ENCODE measurements around the gene MTHFD1L.

MTHFD1L gene

DNA sequence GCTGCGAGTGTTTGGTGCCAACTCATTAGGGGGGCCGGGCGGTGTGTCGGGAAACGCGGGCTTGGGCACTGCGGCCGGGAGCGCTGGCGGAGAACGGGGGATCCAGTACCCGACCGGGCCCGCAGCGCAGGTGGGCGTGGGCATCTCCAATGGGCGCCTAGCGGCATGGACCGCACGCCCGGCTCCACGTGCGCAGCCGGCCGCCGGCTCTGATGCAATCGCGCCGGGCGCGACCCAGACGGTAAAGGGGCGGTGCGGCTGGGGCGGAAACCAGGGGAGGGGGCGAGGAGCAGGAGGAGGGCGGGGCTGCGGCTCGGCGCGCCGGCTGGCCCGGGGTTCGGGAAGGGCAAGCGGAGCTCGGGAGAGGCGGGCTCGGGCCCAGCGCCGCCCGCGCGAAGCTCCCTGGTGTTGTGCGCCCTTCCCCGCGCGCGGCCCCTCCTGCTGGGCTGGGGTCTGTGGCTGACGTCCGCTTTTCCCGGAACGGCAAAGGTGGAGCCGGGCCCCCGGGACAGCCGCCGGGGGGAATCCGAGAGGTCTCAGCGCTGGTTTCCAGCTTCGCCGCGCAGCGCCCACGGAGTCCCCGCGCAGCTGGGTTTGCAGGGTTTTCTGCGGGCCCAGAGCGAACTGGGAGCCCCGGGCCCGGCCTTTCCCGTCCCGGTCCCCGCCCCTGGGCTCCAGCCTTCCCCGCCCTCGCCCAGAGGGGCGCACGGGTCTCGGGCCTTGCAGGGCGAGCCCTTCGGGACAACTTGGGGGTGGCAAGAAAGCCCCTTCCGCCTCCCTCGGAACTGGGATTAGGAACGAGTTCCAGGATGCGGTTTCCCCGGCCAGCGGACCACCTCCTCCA is 867 bp downstream of the MTHFD1L start:
- DNase-seq (ENCODE audit: low spot score) = peak; percentile 94

GRCh38 chr6:150866991-150867501 is 1.5 kb downstream of the MTHFD1L start:
- DNase-seq (ENCODE audit: low spot score) = no peak

DNA sequence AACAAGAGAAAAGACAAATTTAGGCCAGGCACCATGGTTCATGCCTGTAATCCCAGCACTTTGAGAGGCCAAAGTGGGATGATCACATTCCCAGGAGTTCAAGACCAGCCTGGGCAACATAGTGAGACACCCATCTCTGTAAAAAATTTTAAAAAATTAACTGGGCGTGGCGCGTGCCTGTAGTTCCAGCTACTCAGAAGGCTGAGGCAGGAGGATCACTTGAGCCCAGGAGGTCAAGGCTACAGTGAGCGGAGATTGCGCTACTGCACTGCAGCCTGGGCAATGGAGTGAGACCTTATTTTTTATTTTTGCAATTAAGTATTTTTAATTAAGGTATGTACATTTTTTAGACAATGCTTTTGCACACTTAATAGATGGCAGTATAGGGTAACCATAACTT is 3.3 kb downstream of the MTHFD1L start:
- no peak for DNase-seq (ENCODE audit: low spot score)

- DNase-seq (ENCODE audit: low spot score) = no peak
Observed at GRCh38 chr6:150874179-150874578, 8.7 kb downstream of the MTHFD1L start.

GRCh38 chr6:150875841-150876240 is 10.3 kb downstream of the MTHFD1L start:
- no peak for DNase-seq (ENCODE audit: low spot score)

GRCh38 chr6:150876598-150876997 is 11.1 kb downstream of the MTHFD1L start:
- no peak for DNase-seq (ENCODE audit: low spot score)

GRCh38 chr6:150877928-150878327 is 12.4 kb downstream of the MTHFD1L start:
- no peak for DNase-seq (ENCODE audit: low spot score)

- DNase-seq (ENCODE audit: low spot score) = no peak
Observed at GRCh38 chr6:150878347-150879213, 13.1 kb downstream of the MTHFD1L start.

GRCh38 chr6:150880336-150880735 is 14.8 kb downstream of the MTHFD1L start:
- DNase-seq (ENCODE audit: low spot score) = no peak

- DNase-seq (ENCODE audit: low spot score) = peak; percentile 54
Observed at GRCh38 chr6:150881911-150882481, 16.5 kb downstream of the MTHFD1L start.

GRCh38 chr6:150883521-150883920 is 18.0 kb downstream of the MTHFD1L start:
- no peak for DNase-seq (ENCODE audit: low spot score)

GRCh38 chr6:150886155-150886554 is 20.7 kb downstream of the MTHFD1L start:
- no peak for DNase-seq (ENCODE audit: low spot score)

DNA sequence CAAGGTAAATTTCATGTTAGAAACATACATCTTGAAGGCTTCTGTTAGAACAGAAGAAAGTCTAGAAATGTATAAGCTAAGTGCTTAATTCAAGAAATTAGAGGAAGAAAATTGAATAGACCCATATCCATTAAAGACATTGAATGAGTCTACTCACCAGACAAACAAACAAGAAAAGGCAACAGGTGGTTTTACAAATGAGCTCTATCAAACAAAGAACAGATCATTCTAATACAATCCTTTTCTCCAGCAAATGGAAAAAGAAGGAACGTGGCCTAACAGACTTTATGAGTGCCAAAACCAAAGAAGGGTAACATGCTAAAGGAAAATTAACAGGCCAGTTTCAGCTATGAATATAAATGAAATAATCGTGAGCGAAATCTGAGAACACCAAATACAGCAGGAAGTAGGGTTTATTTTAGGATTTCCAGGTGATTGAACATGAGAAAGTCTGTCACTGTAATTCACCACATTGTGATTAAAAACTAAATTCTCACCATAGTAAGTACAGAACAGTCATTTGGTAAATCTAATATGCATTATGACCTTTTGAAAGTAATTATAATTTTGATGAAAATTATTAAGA is 22.6 kb downstream of the MTHFD1L start:
- DNase-seq (ENCODE audit: low spot score) = no peak

- DNase-seq (ENCODE audit: low spot score) = no peak
Observed at GRCh38 chr6:150890346-150890745, 24.8 kb downstream of the MTHFD1L start.

GRCh38 chr6:150891888-150892485 is 26.5 kb downstream of the MTHFD1L start:
- peak; percentile 54 for DNase-seq (ENCODE audit: low spot score)

DNA sequence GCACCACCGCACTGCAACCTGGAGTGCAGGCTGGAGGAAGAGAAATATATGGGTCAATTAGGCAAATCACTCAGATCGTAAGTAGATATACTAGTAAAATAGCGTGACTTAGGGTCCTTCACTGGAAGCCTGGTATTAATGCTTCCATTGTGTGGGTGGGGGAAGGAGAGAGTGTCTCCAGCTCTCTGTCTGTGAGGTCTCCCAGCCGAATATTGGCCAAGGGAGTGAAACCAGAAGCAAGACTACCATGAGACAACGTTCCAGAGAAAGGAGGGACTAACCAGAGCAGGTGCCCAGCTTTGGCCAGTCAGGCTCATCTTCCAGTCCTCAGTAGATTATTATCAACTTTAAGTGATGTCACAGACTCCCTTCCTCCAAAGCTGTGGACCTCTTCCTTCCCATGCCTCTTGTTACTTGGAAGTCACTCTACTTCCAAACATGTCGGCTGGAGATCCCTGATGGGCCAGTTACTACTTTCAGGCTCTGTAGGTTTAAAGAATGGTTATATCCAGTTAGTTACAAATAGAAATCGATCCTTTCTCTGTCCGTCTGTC is 28.8 kb downstream of the MTHFD1L start:
- no peak for DNase-seq (ENCODE audit: low spot score)

GRCh38 chr6:150894935-150895552 is 29.5 kb downstream of the MTHFD1L start:
- no peak for DNase-seq (ENCODE audit: low spot score)

GRCh38 chr6:150895928-150896632 is 30.6 kb downstream of the MTHFD1L start:
- DNase-seq (ENCODE audit: low spot score) = no peak

DNA sequence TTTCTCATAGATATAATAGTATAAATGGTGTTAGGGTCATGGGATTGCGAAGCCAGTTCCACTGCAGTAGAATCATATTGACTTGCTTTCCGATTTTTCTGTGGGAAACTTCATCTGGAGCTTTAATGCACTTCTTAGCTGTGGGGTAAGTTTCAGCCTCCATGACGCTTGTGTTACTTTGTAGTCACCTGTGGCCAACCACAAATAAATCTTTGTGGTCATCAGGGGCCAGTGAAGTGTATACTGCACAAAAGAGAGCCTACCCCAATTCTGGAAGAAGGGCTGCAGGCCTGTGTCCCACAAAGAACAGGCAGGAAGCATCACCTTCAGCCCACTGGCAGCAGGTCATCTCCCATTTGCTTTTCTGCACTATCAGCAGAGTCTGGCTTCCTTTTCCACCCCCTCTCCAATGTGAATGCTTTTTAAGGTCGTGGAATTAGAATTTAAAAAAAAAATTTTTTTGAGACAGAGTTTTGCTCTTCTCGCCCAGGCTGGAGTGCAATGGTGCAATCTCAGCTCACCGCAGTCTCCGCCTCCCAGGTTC is 32.0 kb downstream of the MTHFD1L start:
- DNase-seq (ENCODE audit: low spot score) = no peak
